ENCODE results near the gene OXT. TPM values are rescaled to one million over a fixed set of nuclear protein-coding genes. Genes with fewer than 3 reads are reported as not detected.
A peak's percentile ranks its signal among the peaks of the same experiment; 100 is the strongest.
"Not testable (repeated sequence)": the region's sequence is repeated elsewhere in the genome, so short reads cannot be mapped to it uniquely, and the experiment has no call there.

Gene OXT
- total and polyA plus RNA-seq, 5 experiments from 2014 or later, result 0.53 to 2.6 (median 2.2) TPM

- H3K4me3 Mint-ChIP-seq, H3K27me3 Mint-ChIP-seq, DNase-seq, H3K9me3 Mint-ChIP-seq, ATAC-seq, POLR2A ChIA-PET, H3K36me3 Mint-ChIP-seq: not testable (repeated sequence)
- Mint-ChIP-seq H3K27ac (peak overlapping the region in 2 of 10 donors; percentile 15 to 66), H3K4me1 (peaks cover 0 to 31% (median 12%) of the 10 kb centered on the region in 4 donors)
Observed at GRCh38 chr20:3064119-3064518, 7.3 kb upstream of the OXT start.

- H3K9me3 Mint-ChIP-seq, result no peaks in the 10 kb centered on the region
- POLR2A ChIA-PET, result interaction anchor here (0.9 kb wide), 1 partner anchor 48 kb away, joined by 3 read pairs; no protein-coding TSS in a partner anchor
- H3K4me3 Mint-ChIP-seq, result no peak overlapping the region
- no peak for DNase-seq
- H3K27me3 Mint-ChIP-seq, result no peaks in the 10 kb centered on the region
- peak overlapping the region in 1 of 10 donors; percentile 79 for H3K27ac Mint-ChIP-seq
- ATAC-seq, result no peak
- peaks cover 9 to 33% (median 16%) of the 10 kb centered on the region in 4 donors for H3K4me1 Mint-ChIP-seq
- H3K36me3 Mint-ChIP-seq, result peaks cover 0 to 4% (median 2%) of the 10 kb centered on the region in 3 donors
Observed at GRCh38 chr20:3067139-3068014, 4.0 kb upstream of the OXT start.

- DNase-seq, result no peak
- H3K4me3 Mint-ChIP-seq, result no peak overlapping the region
- POLR2A ChIA-PET, result interaction anchor here (0.8 to 0.9 kb wide), 2 partner anchors 11 to 47 kb away, joined by 3 read pairs; no protein-coding TSS in a partner anchor
- no peaks in the 10 kb centered on the region for H3K9me3 Mint-ChIP-seq
- no peak overlapping the region for H3K27ac Mint-ChIP-seq
- ATAC-seq, result no peak
- H3K36me3 Mint-ChIP-seq, result peaks cover 0 to 4% (median 2%) of the 10 kb centered on the region in 3 donors
- no peaks in the 10 kb centered on the region for H3K27me3 Mint-ChIP-seq
- peaks cover 11 to 36% (median 19%) of the 10 kb centered on the region in 4 donors for H3K4me1 Mint-ChIP-seq
Observed at GRCh38 chr20:3068075-3068474, 3.3 kb upstream of the OXT start.

GRCh38 chr20:3068986-3069900, 2.2 kb upstream of the OXT start:
- H3K4me3 Mint-ChIP-seq, result peak overlapping the region in 1 of 10 donors; percentile 20
- POLR2A ChIA-PET, result interaction anchor here (0.6 to 5.6 kb wide), 9 partner anchors 9 to 103 kb away, joined by 3 to 63 read pairs (median 3); no protein-coding TSS in a partner anchor
- H3K27ac Mint-ChIP-seq, result peak overlapping the region in 2 of 10 donors; percentile 52 to 76
- no peaks in the 10 kb centered on the region for H3K27me3 Mint-ChIP-seq
- DNase-seq (peak; percentile 30 to 83 (median 54)), ATAC-seq (peak; percentile 49 to 67)
- H3K4me1 Mint-ChIP-seq, result peaks cover 11 to 36% (median 19%) of the 10 kb centered on the region in 4 donors
- H3K9me3 Mint-ChIP-seq, result no peaks in the 10 kb centered on the region
- peaks cover 0 to 4% (median 2%) of the 10 kb centered on the region in 3 donors for H3K36me3 Mint-ChIP-seq

- no peak for DNase-seq
- Mint-ChIP-seq H3K4me3 (peak overlapping the region; percentile 74 to 93 (median 86)), H3K27me3 (peaks cover 0 to 1% (median 0%) of the 10 kb centered on the region in 5 donors), H3K36me3 (peaks cover 0 to 4% (median 2%) of the 10 kb centered on the region in 3 donors), H3K9me3 (no peaks in the 10 kb centered on the region), H3K27ac (peak overlapping the region in 9 of 10 donors; percentile 51 to 94 (median 86)), H3K4me1 (peaks cover 11 to 32% (median 18%) of the 10 kb centered on the region in 4 donors)
- no peak for ATAC-seq
- POLR2A ChIA-PET, result interaction anchor here (5.6 kb wide), 1 partner anchor 22 kb away, joined by 63 read pairs; no protein-coding TSS in a partner anchor
Observed at GRCh38 chr20:3070725-3071124, 695 bp upstream of the OXT start.

GRCh38 chr20:3071266-3071609, 182 bp upstream of the OXT start:
- Mint-ChIP-seq H3K27me3 (peaks cover 0 to 1% (median 0%) of the 10 kb centered on the region in 5 donors), H3K9me3 (no peaks in the 10 kb centered on the region), H3K4me1 (peaks cover 11 to 31% (median 18%) of the 10 kb centered on the region in 4 donors), H3K4me3 (peak overlapping the region; percentile 74 to 93 (median 86)), H3K27ac (peak overlapping the region in 9 of 10 donors; percentile 51 to 90 (median 82)), H3K36me3 (peaks cover 0 to 4% (median 2%) of the 10 kb centered on the region in 3 donors)
- POLR2A ChIA-PET, result interaction anchor here (0.9 to 5.6 kb wide), 7 partner anchors 17 to 88 kb away, joined by 3 to 63 read pairs (median 4); partner anchors contain the start of genes FASTKD5, MRPS26 and UBOX5
- ATAC-seq, result no peak
- no peak for DNase-seq

- POLR2A ChIA-PET, result interaction anchor here (0.6 to 5.6 kb wide), 13 partner anchors 10 to 151 kb away, joined by 3 to 63 read pairs (median 4); partner anchors contain the start of genes FASTKD5, ITPA, MRPS26 and UBOX5
- peak overlapping the region; percentile 74 to 89 (median 87) for H3K4me3 Mint-ChIP-seq
- ATAC-seq, result no peak
Observed at GRCh38 chr20:3072530-3073250, 1.3 kb downstream of the OXT start.

GRCh38 chr20:3073251-3073643, 1.8 kb downstream of the OXT start:
- H3K27me3 Mint-ChIP-seq, H3K36me3 Mint-ChIP-seq, ATAC-seq, H3K9me3 Mint-ChIP-seq, DNase-seq: not testable (repeated sequence)
- H3K27ac Mint-ChIP-seq, result peak overlapping the region in 5 of 10 donors; percentile 66 to 95 (median 86)
- POLR2A ChIA-PET, result interaction anchor here (0.5 to 5.6 kb wide), 7 partner anchors 13 to 255 kb away, joined by 3 to 63 read pairs (median 3); partner anchors contain the start of gene ITPA
- H3K4me3 Mint-ChIP-seq, result peak overlapping the region in 7 of 10 donors; percentile 30 to 88 (median 55)
- H3K4me1 Mint-ChIP-seq, result peaks cover 19 to 35% (median 29%) of the 10 kb centered on the region in 4 donors

More at GRCh38 chr20:3072530-3073250, 1.3 kb downstream of the OXT start:
- Mint-ChIP-seq H3K27ac (peak overlapping the region; percentile 71 to 95 (median 91)), H3K9me3 (peaks cover 0 to under 1% (median 0%) of the 10 kb centered on the region in 9 donors), H3K4me1 (peaks cover 16 to 33% (median 26%) of the 10 kb centered on the region in 4 donors), H3K27me3 (peaks cover 0 to 1% (median 0%) of the 10 kb centered on the region in 5 donors), H3K36me3 (peaks cover 0 to 4% (median 2%) of the 10 kb centered on the region in 3 donors)
- DNase-seq, result no peak

- ATAC-seq (no peak), DNase-seq (no peak)
- Mint-ChIP-seq H3K4me3 (peak overlapping the region in 1 of 10 donors; percentile 33), H3K9me3 (peaks cover 0 to 3% (median 0%) of the 10 kb centered on the region in 9 donors), H3K4me1 (peaks cover 16 to 35% (median 26%) of the 10 kb centered on the region in 4 donors), H3K27ac (peak overlapping the region in 4 of 10 donors; percentile 27 to 63 (median 32)), H3K27me3 (peaks cover 0 to 2% (median 0%) of the 10 kb centered on the region in 5 donors), H3K36me3 (no peaks in the 10 kb centered on the region)
- POLR2A ChIA-PET, result interaction anchor here (1.3 to 2.0 kb wide), 2 partner anchors 18 to 27 kb away, joined by 5 to 6 read pairs; no protein-coding TSS in a partner anchor
Observed at GRCh38 chr20:3074812-3075211, 3.4 kb downstream of the OXT start.

GRCh38 chr20:3075315-3075714, 3.9 kb downstream of the OXT start:
- H3K4me1 Mint-ChIP-seq, result peaks cover 16 to 35% (median 26%) of the 10 kb centered on the region in 4 donors
- POLR2A ChIA-PET, result interaction anchor here (1.3 to 2.0 kb wide), 2 partner anchors 17 to 27 kb away, joined by 5 to 6 read pairs; no protein-coding TSS in a partner anchor
- DNase-seq, H3K4me3 Mint-ChIP-seq, ATAC-seq, H3K27me3 Mint-ChIP-seq, H3K9me3 Mint-ChIP-seq, H3K36me3 Mint-ChIP-seq: not testable (repeated sequence)
- peak overlapping the region in 1 of 10 donors; percentile 27 for H3K27ac Mint-ChIP-seq

Measured in naive thymus-derived CD8-positive, alpha-beta T cell (primary cell).